WTC11 (cell line): ENCODE data around the gene EAF2. TPM values are rescaled to one million over a fixed set of nuclear protein-coding genes. Genes with fewer than 3 reads are reported as not detected.

Experiments used
- ATAC-seq: fragments of 200-7000 bp; cut with Tn5 transposase; 2 replicates; pipeline ENCODE4 v1.10.0; 2021; ENCODE audit warnings: mild to moderate bottlenecking, moderate library complexity
- CTCF ChIA-PET: fragments of 300-600 bp; sonication (Branson Sonifier 250); formaldehyde crosslinking; loops from one replicate; lab custom pipeline; 2021; ENCODE audit warnings: antibody characterized with exemption; lab: Charles Lee
- POLR2A ChIA-PET: fragments of 350-600 bp; sonication (Branson Sonifier 250); formaldehyde crosslinking; loops from one replicate; lab custom pipeline; 2021; ENCODE audit warnings: antibody characterized with exemption; lab: Charles Lee
- DNase-seq: peaks from one replicate; pipeline ENCODE4 v3.0.0; 2021; ENCODE audit warnings: low spot score
- H3K27ac Mint-ChIP-seq: 2 replicates; pipeline ENCODE4 v1.8.0; 2021; ENCODE audit warnings: mixed read lengths
- H3K27me3 Mint-ChIP-seq: 2 replicates; pipeline ENCODE4 v1.8.0; 2021; ENCODE audit warnings: low read depth, mild to moderate bottlenecking, moderate library complexity, mixed read lengths
- H3K36me3 Mint-ChIP-seq: 2 replicates; pipeline ENCODE4 v1.8.0; 2021; ENCODE audit warnings: mixed read lengths
- H3K4me1 Mint-ChIP-seq: 2 replicates; pipeline ENCODE4 v1.8.0; 2022; ENCODE audit warnings: mixed read lengths
- H3K4me3 Mint-ChIP-seq: 2 replicates; pipeline ENCODE4 v1.8.0; 2021; ENCODE audit warnings: mild to moderate bottlenecking, moderate library complexity, mixed read lengths
- H3K9me3 Mint-ChIP-seq: 2 replicates; pipeline ENCODE4 v1.8.0; 2021; ENCODE audit warnings: mixed read lengths
- E2F4 ChIP-seq: sonication (generic); formaldehyde crosslinking; IDR thresholded peaks from 2 replicates; pipeline ENCODE4 v1.8.1; 2022; ENCODE audit warnings: low read depth, mild to moderate bottlenecking, moderate library complexity, missing genetic modification reagents, borderline replicate concordance
- MLX ChIP-seq: sonication (generic); formaldehyde crosslinking; IDR thresholded peaks from 2 replicates; pipeline ENCODE4 v1.8.1; 2023; ENCODE audit warnings: mild to moderate bottlenecking, missing genetic modification reagents, moderate library complexity
- NFE2L1 ChIP-seq: sonication (generic); formaldehyde crosslinking; IDR thresholded peaks from 2 replicates; pipeline ENCODE4 v1.8.1; 2023; ENCODE audit warnings: missing genetic modification reagents
- NR2C2 ChIP-seq: sonication (generic); formaldehyde crosslinking; IDR thresholded peaks from 2 replicates; pipeline ENCODE4 v1.8.0; 2022; ENCODE audit warnings: mild to moderate bottlenecking, missing genetic modification reagents
- NR3C1 ChIP-seq: sonication (generic); formaldehyde crosslinking; conservative IDR thresholded peaks from 2 replicates; pipeline ENCODE4 v1.8.1; 2023; ENCODE audit warnings: low read depth, mild to moderate bottlenecking, missing genetic modification reagents
- PREB ChIP-seq: sonication (generic); formaldehyde crosslinking; IDR thresholded peaks from 2 replicates; pipeline ENCODE4 v1.8.1; 2022; ENCODE audit warnings: mild to moderate bottlenecking, missing genetic modification reagents, moderate library complexity, borderline replicate concordance
- SMAD4 ChIP-seq: sonication (generic); formaldehyde crosslinking; IDR thresholded peaks from 2 replicates; pipeline ENCODE4 v1.8.0; 2022; ENCODE audit warnings: mild to moderate bottlenecking, missing genetic modification reagents
- SOX15 ChIP-seq: fragments of 250-450 bp; sonication (Bioruptor Pico); IDR thresholded peaks from 2 replicates; pipeline ENCODE4 v1.9.0; 2021; ENCODE audit warnings: mild to moderate bottlenecking
- total RNA-seq: library from RNA; stranded (reverse); gene quantifications from 3 replicates; pipeline ENCODE4 v1.2.3, GENCODE V29; 2021
- TF ChIP-seq, protein P1 (sequence below): sonication (generic); formaldehyde crosslinking; IDR thresholded peaks from 2 replicates; pipeline ENCODE4 v1.8.0; 2023; ENCODE audit warnings: missing genetic modification reagents, mild to moderate bottlenecking, borderline replicate concordance
- TF ChIP-seq, protein P2 (sequence below): sonication (generic); formaldehyde crosslinking; IDR thresholded peaks from 2 replicates; pipeline ENCODE4 v1.8.0; 2022; ENCODE audit warnings: missing genetic modification reagents
- TF ChIP-seq, protein P3 (sequence below): sonication (generic); formaldehyde crosslinking; IDR thresholded peaks from 2 replicates; pipeline ENCODE4 v1.8.0; 2022; ENCODE audit warnings: mild to moderate bottlenecking, missing genetic modification reagents

The EAF2 gene
- total RNA-seq, 1 experiment from 2014 or later, result 5.3 TPM

GRCh38 chr3:121786485-121786884, 48.5 kb upstream of the EAF2 start (continued):
- TF ChIP-seq, protein P1, sequence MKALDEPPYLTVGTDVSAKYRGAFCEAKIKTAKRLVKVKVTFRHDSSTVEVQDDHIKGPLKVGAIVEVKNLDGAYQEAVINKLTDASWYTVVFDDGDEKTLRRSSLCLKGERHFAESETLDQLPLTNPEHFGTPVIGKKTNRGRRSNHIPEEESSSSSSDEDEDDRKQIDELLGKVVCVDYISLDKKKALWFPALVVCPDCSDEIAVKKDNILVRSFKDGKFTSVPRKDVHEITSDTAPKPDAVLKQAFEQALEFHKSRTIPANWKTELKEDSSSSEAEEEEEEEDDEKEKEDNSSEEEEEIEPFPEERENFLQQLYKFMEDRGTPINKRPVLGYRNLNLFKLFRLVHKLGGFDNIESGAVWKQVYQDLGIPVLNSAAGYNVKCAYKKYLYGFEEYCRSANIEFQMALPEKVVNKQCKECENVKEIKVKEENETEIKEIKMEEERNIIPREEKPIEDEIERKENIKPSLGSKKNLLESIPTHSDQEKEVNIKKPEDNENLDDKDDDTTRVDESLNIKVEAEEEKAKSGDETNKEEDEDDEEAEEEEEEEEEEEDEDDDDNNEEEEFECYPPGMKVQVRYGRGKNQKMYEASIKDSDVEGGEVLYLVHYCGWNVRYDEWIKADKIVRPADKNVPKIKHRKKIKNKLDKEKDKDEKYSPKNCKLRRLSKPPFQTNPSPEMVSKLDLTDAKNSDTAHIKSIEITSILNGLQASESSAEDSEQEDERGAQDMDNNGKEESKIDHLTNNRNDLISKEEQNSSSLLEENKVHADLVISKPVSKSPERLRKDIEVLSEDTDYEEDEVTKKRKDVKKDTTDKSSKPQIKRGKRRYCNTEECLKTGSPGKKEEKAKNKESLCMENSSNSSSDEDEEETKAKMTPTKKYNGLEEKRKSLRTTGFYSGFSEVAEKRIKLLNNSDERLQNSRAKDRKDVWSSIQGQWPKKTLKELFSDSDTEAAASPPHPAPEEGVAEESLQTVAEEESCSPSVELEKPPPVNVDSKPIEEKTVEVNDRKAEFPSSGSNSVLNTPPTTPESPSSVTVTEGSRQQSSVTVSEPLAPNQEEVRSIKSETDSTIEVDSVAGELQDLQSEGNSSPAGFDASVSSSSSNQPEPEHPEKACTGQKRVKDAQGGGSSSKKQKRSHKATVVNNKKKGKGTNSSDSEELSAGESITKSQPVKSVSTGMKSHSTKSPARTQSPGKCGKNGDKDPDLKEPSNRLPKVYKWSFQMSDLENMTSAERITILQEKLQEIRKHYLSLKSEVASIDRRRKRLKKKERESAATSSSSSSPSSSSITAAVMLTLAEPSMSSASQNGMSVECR (CRISPR knock-in tag), result no peak
- TF ChIP-seq, protein P2, sequence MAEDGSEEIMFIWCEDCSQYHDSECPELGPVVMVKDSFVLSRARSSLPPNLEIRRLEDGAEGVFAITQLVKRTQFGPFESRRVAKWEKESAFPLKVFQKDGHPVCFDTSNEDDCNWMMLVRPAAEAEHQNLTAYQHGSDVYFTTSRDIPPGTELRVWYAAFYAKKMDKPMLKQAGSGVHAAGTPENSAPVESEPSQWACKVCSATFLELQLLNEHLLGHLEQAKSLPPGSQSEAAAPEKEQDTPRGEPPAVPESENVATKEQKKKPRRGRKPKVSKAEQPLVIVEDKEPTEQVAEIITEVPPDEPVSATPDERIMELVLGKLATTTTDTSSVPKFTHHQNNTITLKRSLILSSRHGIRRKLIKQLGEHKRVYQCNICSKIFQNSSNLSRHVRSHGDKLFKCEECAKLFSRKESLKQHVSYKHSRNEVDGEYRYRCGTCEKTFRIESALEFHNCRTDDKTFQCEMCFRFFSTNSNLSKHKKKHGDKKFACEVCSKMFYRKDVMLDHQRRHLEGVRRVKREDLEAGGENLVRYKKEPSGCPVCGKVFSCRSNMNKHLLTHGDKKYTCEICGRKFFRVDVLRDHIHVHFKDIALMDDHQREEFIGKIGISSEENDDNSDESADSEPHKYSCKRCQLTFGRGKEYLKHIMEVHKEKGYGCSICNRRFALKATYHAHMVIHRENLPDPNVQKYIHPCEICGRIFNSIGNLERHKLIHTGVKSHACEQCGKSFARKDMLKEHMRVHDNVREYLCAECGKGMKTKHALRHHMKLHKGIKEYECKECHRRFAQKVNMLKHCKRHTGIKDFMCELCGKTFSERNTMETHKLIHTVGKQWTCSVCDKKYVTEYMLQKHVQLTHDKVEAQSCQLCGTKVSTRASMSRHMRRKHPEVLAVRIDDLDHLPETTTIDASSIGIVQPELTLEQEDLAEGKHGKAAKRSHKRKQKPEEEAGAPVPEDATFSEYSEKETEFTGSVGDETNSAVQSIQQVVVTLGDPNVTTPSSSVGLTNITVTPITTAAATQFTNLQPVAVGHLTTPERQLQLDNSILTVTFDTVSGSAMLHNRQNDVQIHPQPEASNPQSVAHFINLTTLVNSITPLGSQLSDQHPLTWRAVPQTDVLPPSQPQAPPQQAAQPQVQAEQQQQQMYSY, result no peak
- no peak for TF ChIP-seq NR2C2 (CRISPR knock-in tag)
- no peak for TF ChIP-seq SOX15 (CRISPR knock-in tag)
- no peak for TF ChIP-seq E2F4 (CRISPR knock-in tag)
- TF ChIP-seq, protein P3, sequence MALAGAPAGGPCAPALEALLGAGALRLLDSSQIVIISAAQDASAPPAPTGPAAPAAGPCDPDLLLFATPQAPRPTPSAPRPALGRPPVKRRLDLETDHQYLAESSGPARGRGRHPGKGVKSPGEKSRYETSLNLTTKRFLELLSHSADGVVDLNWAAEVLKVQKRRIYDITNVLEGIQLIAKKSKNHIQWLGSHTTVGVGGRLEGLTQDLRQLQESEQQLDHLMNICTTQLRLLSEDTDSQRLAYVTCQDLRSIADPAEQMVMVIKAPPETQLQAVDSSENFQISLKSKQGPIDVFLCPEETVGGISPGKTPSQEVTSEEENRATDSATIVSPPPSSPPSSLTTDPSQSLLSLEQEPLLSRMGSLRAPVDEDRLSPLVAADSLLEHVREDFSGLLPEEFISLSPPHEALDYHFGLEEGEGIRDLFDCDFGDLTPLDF (CRISPR knock-in tag), result no peak
- TF ChIP-seq MLX (CRISPR knock-in tag), result no peak
- no peak for TF ChIP-seq SMAD4 (CRISPR knock-in tag)

GRCh38 chr3:121793078-121793477, 41.9 kb upstream of the EAF2 start:
- H3K4me1 Mint-ChIP-seq, result no peaks in the 10 kb centered on the region
- no peak for DNase-seq
- ATAC-seq, result no peak
- CTCF ChIA-PET, result no interaction called here
- H3K4me3 Mint-ChIP-seq, result no peak overlapping the region
- peaks cover 28% of the 10 kb centered on the region for H3K36me3 Mint-ChIP-seq
- H3K9me3 Mint-ChIP-seq, result no peaks in the 10 kb centered on the region
- H3K27me3 Mint-ChIP-seq, result no peaks in the 10 kb centered on the region
- no peak overlapping the region for H3K27ac Mint-ChIP-seq
- POLR2A ChIA-PET, result no interaction called here
- no peak for TF ChIP-seq NFE2L1 (CRISPR knock-in tag)
- no peak for TF ChIP-seq NR3C1 (CRISPR knock-in tag)
- TF ChIP-seq, protein P1 (CRISPR knock-in tag), result no peak
- TF ChIP-seq PREB (CRISPR knock-in tag), result no peak
